ENCODE measurements around the gene NPTN.
"Not testable (repeated sequence)": the region's sequence is repeated elsewhere in the genome, so short reads cannot be mapped to it uniquely, and the experiment has no call there.

Gene NPTN

DNA sequence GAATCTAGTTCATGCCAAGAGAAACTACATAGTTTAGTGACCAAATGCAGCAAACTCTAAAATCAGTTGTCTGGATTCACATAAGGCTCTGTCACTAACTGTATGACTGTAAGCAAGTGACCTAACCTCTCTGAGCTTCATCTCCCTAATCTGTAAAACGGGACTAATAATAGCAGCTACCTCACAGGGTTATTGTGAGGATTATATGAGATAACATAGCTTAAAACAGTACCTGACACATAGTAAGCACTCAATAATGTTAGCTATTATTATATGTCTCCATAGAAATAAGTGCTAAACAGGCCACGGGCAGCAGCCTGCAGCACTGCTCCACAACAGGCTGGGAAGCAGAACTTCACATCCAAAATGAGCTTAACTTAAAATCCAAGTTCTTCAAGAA lies 30.2 kb downstream of the NPTN start:
- in situ Hi-C loops (cut with HindIII; ENCODE audit: low sequenced_read_pairs): loop anchor here (25.0 kb wide), 1 partner anchor 109 kb away; no protein-coding TSS in a partner anchor

DNA sequence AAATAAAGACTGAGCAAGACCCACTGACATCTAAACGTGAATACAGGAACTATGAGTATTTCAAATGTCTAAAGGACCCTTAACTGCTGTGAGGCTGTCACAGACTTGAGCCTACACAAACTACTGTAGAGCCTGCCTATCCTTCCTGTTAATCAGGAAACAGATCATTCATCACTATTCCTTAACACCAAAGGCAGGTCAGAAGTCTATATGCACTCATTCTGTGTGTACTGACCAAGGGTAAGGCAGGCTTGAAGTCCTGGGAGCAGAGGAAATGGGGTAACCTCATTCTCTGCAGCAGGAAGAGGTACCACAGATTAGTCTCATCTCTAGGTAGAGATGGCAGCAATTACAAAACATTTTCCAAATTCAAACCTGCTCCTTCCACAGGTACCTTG lies 30.7 kb downstream of the NPTN start:
- in situ Hi-C loops (cut with HindIII; ENCODE audit: low sequenced_read_pairs): loop anchor here (25.0 kb wide), 1 partner anchor 110 kb away; no protein-coding TSS in a partner anchor

DNA sequence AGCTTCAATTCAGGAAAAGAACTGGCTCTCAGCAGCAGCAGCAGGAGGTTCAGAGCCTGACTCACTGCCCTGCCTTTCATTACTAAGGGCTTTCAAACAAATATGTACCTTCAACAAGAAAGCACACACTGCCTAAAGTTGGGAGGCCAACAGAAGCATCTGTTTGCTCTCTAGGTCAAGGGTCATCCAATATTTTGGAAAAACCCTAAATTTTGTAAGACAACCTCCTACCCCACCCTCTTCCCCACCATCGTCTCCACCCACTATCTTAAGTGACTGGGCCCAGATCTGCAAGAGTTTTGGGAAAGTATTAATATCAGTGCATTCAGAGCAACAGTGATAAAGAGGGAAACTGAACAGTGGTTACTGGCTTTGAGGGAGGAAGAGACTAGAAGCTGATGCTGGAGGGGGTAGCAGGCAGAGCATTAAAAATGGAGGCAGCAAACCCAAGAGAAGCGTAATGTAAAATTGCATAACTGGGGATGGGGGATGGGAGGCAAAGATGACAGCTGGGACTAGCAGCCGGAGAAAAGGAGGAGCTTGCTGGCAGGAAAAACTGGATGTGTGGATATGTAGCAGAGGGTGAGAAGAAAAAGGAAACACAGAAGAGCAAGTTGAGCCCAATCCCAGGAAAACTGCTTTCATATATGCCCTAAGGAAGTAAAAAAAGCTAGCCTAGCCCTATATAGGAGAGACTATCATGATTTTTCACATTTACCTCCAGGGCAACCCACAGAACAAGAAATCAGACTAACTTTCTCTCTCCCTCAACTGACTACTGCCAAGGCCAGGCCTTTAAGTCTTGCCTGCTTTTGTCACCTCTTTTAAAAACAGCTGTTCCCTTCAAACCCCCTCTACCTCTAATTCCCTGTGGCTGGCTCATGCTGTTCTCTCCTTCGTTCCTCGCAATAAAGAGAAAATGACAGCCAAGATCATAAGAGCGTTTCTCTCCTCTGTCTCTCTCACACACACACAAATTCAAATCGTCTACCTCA lies 31.4 kb downstream of the NPTN start:
- in situ Hi-C loops (cut with HindIII; ENCODE audit: low sequenced_read_pairs): loop anchor here (25.0 kb wide), 1 partner anchor 111 kb away; no protein-coding TSS in a partner anchor

DNA sequence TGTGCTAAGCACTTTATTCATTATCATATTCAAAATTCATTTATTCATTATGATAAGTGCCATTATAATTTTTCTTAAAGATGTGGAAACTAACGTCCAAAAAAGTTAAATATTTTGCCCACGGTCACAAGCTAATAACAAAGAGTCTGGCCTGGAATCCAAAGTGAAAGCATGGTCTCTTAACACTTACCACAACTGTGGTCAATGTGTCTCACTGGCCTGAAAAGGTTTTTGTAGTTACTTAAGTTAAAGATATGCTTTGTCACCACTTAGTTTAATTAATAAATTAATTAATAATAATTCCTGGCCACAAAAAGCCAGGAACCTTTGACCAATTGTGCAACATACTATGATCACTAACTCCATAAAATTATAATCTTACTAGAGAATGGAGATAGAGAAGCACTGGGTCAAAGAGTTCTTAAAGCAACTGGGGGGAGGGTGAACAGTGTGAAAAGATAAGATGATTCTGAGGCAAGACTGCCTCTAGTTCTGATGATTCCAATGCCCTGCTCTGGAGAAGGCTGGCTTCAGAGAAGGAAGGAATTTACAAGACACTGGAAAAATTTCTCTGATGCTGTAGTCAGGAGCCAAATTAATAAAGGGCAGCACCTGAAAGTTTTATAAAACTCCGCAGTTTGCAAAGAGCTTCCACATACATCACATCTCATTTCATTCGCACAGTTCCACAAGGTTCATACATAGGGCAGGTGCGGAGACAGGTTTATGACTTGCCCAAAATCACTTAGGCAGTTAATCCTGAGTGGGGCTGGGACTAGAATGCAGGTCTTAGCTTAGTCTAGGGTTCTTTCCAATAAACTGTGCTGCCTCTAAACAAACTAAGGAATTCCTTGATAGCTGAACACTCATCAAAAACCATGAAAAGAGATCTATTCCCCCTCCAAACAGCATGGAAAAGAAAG lies 32.5 kb downstream of the NPTN start:
- in situ Hi-C loops (cut with HindIII; ENCODE audit: low sequenced_read_pairs): loop anchor here (25.0 kb wide), 1 partner anchor 112 kb away; no protein-coding TSS in a partner anchor

DNA sequence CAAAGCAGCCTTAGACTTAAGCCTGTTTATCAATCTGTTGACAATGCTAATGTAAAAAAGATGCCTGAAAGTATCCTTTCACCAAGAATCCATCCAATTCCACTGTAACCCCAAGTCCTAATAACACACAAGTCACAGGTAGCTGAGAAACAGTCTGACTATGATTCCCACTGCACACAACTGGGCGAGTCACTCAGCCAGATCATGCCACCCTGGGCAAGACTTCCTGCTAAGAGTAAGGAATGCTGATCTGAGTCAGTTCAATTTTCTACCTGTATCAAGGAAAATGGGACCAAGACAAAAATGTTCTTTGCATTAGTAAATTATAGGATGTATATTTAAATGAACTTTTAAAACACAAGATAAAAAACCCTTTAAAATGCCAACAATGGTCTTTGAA lies 33.3 kb downstream of the NPTN start:
- in situ Hi-C loops (cut with HindIII; ENCODE audit: low sequenced_read_pairs): loop anchor here (25.0 kb wide), 1 partner anchor 112 kb away; no protein-coding TSS in a partner anchor

DNA sequence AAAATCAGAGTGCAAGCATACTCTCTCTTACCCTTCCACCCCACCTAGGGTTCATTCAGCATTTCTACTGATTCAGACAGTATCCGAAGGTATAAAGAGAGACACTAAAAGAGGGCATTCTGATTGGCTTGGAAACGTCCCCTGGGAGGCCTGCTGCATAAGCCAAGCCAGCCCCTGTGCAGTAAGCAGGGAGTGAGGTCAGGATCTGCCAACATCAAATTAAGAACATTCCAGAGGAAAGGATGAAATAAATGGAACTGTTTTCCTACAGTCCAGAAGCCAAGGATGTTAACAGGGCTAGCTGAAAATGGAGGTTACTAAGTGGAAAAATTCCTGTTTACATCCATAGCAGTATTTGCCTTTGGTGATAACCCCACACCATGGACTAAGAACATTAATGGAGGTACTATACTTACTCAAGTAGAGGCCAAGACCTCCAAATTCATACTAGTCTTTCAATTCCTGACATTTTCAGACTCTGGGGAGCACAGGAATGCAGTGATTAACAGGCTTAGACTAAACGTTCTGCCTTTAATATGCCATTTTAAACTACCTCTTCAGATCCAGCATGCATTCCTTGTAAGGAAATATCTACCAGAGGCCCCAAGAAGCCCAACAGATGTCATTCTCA lies 34.5 kb downstream of the NPTN start:
- in situ Hi-C loops (cut with HindIII; ENCODE audit: low sequenced_read_pairs): no loop called here

DNA sequence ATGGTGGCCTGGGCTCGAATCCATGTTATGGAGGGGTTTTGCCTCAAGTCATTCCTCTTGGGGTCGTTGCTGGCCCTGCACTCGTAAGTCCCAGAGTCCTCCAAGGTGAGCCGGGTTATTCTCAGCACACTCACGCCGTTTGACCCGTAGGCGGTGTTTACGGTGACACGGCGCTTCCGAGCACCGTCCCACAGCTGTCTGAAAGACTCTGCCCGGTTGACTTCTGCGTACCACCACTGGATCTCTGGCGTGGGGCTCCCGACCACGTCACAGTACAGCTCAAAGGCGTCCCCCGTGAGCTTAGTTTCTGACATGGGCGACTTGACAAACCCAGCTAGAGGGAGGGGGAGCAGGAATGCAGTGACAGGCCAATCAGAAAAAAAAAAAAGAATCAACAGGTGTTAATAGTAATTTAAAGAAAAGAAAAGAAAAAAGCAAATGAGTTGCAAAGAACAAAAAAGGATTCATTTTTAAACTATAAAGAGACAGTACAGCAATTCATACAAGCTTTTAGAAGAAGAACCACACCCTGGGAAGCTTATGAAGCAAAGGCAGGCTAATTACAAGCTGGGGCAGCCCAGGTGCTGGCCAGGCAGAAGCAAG lies 36.1 kb downstream of the NPTN start:
- in situ Hi-C loops (cut with HindIII; ENCODE audit: low sequenced_read_pairs): no loop called here

DNA sequence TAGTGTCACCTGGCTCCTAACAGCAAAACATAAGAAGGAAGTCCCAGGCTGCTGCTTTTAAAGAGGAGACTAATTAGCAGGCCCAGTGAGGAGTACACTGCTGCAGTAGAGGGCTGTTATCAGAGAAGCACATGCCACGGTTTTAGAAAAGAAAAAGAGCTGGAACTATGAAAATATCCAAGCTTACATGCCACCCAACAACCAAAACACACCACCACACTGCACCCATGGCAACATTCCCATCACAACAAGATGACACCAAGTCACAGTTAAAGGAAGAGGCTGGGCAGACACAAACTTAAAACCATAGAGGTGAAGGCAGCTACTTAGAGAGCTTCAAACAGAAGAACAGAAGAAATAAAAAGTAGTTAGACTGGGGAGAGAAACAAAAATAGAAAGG lies 37.0 kb downstream of the NPTN start:
- in situ Hi-C loops (cut with HindIII; ENCODE audit: low sequenced_read_pairs): no loop called here

DNA sequence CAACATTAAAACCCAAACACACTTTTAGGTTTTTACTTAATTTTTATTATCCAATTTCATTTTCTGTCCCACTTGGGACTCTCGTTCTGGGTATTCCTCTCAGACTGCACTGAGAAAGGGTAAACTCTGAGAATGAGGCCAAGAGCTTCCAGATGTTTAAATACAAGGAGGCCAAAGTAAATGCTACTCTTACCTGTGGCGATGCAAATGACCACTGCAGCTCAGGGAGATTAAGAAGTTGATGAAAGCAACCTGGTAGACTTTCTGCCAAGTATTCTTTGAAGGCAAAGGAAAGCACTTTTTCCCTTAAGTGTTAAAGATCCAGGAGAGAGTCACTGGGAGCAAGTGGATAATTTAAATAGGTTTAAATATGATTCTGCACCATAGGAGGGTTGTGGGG lies 39.1 kb downstream of the NPTN start:
- in situ Hi-C loops (cut with HindIII; ENCODE audit: low sequenced_read_pairs): no loop called here

DNA sequence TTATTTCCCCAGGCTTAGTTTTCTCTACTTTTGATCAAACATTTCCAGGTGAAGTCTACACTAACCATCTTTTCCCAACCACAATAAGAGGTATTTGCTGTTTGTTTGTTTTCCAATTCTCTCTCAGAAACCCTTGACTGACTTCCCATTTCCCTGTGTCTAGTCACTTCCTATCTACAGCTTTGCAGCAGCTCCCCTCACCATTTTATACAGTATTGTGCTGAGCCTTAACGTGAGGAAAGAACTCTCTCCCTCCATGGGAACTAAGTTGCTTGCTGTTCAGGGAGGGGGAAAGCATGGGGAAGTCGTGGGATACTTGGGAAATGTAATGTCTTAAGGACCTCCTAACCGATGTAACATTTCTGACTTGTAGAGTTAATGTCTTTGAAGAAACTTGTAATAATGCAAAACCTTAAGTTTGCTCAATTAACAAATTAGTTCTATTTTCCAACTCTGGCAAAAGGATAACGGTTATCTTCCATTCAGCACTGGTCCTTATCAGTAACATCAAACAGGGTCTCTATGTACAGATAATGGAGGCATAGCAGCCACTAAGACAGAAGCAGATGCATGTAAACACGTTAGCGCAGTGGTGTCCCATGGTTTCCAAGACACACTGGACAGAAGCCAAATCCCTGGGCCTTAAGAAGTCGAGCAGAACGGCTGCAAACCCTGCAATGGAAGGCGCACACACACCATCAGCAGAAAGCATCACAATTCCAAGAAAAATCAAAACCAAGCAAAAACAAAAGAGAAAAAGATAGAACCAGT lies 39.7 kb downstream of the NPTN start:
- in situ Hi-C loops (cut with HindIII; ENCODE audit: low sequenced_read_pairs): no loop called here

DNA sequence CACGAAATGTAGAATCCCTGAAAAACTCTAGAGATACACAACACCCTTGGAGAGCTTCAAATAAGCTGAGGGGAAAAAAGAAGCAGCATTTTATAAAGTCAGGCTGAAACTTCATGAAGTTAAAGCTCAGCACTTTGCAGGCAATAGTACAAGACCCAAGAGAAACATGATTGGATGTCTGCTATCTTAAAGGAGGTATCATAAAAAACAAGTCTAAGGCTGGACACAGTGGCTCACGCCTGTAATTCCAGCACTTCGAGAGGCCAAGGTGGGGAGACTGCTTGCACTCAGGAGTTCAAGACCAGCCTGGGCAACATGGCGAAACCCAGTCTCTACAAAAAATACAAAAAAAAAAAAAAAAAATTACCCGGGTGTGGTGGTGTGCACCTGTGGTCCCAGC lies 42.9 kb downstream of the NPTN start:
- in situ Hi-C loops (cut with HindIII; ENCODE audit: low sequenced_read_pairs): no loop called here

DNA sequence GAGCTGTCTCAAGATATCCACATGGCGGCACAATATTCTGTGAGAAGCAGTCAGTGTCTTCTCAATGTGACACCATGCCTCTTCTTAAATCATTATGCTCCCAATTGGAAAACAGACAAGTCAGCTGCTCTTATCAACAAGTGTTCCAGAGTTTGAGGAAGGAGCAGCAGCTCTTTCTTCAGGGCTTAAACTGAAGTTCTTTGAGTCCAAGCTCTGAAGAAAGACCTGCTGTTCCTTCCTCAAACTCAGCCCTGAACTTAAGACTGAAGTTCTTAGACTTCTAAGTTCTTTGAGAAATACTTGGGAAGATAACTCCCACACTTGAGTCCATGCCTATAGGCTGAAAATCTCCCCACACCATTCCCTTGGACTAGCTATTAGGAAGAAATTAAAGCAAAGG lies 43.4 kb downstream of the NPTN start:
- in situ Hi-C loops (cut with HindIII; ENCODE audit: low sequenced_read_pairs): no loop called here

DNA sequence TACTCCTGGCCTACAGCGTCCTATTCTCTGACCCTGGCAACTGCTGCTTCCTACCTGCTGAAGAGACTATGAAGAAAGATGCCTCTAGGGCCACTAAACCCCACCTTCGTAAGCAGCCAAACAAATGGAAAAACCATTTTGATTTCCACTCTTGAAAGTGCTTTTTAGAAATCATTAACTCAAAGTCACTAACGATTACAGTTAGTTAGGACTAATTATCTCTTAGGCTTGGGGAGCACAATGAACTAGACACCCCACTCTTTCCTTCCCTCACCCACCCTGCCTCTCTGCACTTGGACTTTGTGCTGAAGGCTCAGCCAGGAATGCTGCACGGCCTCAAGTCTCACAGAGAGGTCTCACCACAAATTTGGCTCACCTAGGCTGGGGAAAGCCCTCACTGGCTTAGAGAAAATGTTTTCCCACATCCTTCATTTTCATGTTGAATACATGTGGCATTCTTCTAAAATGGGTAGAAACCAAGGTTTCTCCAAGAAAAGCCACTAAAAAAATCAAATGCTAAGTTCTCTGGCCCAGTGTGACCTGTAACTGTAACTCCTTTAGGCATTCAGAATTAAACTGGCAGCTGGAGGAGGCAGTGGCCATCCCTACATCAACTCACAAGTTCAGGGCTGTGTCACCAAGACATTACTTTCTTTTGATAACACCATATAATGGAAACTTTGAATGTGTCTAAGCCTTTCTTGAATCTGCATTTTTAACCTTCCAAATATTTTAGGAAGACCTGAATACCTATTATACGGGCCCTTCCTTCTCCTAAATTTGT lies 47.1 kb downstream of the NPTN start:
- in situ Hi-C loops (cut with HindIII; ENCODE audit: low sequenced_read_pairs): no loop called here

DNA sequence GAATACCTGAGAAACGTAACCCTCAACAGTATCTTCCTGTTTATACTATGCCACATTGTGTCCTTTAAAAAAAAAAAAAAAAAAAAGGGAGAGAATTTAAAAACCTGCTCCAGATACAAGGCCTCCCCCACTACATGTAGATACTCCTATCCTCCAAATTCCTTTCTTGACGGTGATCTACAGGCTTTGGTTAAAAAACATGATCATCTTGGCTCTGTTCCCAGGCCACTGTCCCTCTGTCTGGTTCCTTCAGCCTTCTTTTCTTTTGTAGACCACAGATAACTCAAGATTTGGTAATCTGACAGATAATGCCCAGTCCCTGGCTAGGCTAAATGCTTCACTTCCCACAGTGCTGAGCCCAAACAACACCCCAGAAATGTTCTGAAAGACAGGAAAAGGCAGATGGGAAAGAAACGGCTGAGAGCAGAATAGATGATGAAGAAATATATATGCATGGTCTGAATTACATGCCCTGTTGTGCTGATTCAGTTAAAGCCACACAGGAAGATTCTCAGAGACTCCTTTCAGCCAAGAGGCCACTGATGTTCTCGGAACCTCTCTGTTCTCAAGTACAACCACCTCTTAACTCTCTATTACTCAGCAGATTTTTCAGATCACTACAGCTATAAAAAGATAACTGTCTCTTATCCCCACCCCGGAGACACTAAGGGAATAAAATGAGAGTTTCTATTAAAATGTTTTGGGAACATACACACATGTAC lies 48.3 kb downstream of the NPTN start:
- in situ Hi-C loops (cut with HindIII; ENCODE audit: low sequenced_read_pairs): no loop called here

DNA sequence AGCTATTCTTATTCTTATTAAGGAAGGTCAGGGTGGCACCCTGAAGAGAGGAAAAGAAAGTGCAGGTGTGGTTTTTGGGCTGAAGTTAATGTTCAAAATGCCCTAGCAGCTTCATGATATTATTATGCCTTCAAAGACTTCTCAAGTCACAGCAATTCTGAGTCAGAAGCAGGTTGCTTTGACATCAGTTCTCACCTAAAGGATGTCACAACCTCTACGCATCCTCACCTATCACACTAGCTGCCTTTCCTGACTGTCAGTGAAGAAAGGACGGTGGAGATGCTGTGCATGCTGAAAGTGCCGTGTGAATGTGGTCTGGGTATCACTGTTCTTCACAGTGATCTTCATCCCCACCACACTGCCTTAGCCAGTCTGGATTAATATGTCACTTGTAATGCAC lies 49.6 kb downstream of the NPTN start:
- in situ Hi-C loops (cut with HindIII; ENCODE audit: low sequenced_read_pairs): no loop called here

DNA sequence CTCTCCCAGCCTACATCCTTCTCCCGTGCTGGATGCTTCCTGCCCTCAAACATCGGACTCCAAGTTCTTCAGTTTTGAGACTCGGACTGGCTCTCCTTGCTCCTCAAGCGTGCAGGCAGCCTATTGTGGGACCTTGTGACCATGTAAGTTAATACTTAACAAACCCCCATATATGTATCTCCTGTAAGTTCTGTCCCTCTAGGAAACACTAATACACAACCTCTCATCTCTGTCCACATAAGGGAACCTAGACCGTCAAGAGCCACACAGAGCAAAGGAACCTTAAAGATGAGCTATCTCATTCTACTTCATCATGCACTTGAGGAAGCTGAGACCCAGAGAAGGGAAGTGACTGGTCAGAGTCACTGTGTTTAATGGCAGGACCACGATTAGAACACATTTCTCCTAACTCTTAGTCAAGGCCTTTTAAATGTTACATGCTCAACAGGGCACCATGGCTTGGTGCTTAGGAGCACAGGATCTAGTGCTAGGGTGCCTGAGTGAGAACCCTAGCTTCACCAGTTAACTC lies 50.3 kb downstream of the NPTN start:
- in situ Hi-C loops (cut with HindIII; ENCODE audit: low sequenced_read_pairs): no loop called here

DNA sequence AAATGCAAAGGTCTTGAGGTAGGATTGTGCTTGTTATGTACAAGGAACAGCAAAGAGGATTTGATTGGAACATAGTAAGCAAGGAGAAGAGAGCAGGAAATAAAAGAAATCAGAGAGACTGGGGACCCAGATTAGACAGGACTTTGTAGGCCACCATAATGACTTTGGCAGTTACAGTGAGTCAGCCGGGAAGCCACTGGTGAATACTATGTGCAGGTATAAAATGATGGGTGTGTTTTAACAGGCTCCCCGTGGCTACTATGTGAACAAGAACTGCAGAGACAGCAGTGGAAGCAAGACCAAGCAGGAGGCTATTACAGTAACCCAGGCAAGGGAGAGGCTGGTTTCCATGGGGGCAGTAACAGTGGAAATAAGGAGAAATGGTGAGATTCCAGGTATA lies 55.2 kb downstream of the NPTN start:
- in situ Hi-C loops (cut with HindIII; ENCODE audit: low sequenced_read_pairs): no loop called here

DNA sequence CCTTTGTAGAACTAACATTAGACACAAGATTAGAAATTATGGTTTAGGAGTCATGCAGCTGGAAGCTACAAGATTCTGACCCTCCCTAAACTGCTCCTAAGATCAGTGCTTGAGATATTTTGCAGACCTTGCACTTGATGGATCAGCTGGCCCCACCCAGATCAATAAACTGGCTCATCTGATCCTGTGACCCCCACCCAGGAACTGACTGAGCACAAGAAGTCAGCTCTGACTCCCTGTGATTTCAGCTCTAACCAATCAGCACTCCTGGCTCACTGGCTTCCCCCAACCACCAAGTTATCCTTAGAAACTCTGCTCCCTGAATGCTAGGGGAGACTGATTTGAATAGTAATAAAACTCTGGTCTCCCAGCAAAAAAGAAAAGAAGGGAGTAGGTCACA lies 55.6 kb downstream of the NPTN start:
- in situ Hi-C loops (cut with HindIII; ENCODE audit: low sequenced_read_pairs): not testable (repeated sequence)
